ES-I3 (cell line): ENCODE results near the gene MICOS13.

Experiments
- H3K36me3 ChIP-seq: 2 replicates; pipeline ENCODE4 v1.6.1; 2013; ENCODE audit warnings: mild to moderate bottlenecking, low read length, control low read depth, moderate library complexity; ENCODE audit not compliant: insufficient read depth
- H3K4me1 ChIP-seq: 2 replicates; pipeline ENCODE4 v1.6.1; 2013; ENCODE audit warnings: mild to moderate bottlenecking, control low read depth, low read length; ENCODE audit not compliant: insufficient read depth
- H3K9ac ChIP-seq: 2 replicates; pipeline ENCODE4 v1.6.1; 2013; ENCODE audit warnings: low read depth, mild to moderate bottlenecking, low read length, moderate library complexity
- H3K9me3 ChIP-seq: 2 replicates; pipeline ENCODE4 v1.6.1; 2013; ENCODE audit warnings: mild to moderate bottlenecking, low read length, moderate library complexity; ENCODE audit not compliant: control insufficient read depth, insufficient read depth

The MICOS13 gene

GRCh38 chr19:5680437-5681368, at the start of gene MICOS13, which contains the start of gene HSD11B1L:
Gene MICOS13 (minus strand): TSS chr19:5680516. CDS start chr19:5680486, 30 bp downstream.
Gene HSD11B1L (plus strand): TSS chr19:5681027. CDS start chr19:5684833, 3,806 bp downstream.
- Histone ChIP-seq H3K4me1 (no peaks in the 10 kb centered on the region), H3K9ac (peak within 1 kb of the TSS; percentile 91), H3K36me3 (no peaks in the 10 kb centered on the region), H3K9me3 (no peaks in the 10 kb centered on the region)

GRCh38 chr19:5727453-5728050, 47.2 kb upstream of the MICOS13 start:
- Histone ChIP-seq H3K9me3 (no peaks in the 10 kb centered on the region), H3K36me3 (no peaks in the 10 kb centered on the region), H3K9ac (no peak overlapping the region), H3K4me1 (no peaks in the 10 kb centered on the region)

- Histone ChIP-seq H3K4me1 (no peaks in the 10 kb centered on the region; the same call in 1 of the 2 replicates), H3K9ac (peak within 1 kb of the TSS; percentile 99), H3K36me3 (peaks cover 3% of the 10 kb centered on the region; the same call in 1 of the 2 replicates), H3K9me3 (no peaks in the 10 kb centered on the region)
These were observed 39.9 kb upstream of the MICOS13 start, which contains the start of the genes CATSPERD and LONP1 for GRCh38 chr19:5719961-5720790. Gene CATSPERD (plus strand): TSS chr19:5720637. CDS start chr19:5720738, 101 bp downstream. Gene LONP1 (minus strand): TSS chr19:5720146. CDS start chr19:5720132, 14 bp downstream.

- H3K4me1 ChIP-seq: no peaks in the 10 kb centered on the region; the same call in 1 of the 2 replicates
- H3K9me3 ChIP-seq: no peaks in the 10 kb centered on the region
- peak overlapping the region; percentile 99 for H3K9ac ChIP-seq
- peaks cover 3% of the 10 kb centered on the region; the same call in 1 of the 2 replicates for H3K36me3 ChIP-seq
These were observed 39.1 kb upstream of the MICOS13 start for GRCh38 chr19:5719274-5719960.

- Histone ChIP-seq H3K4me1 (no peaks in the 10 kb centered on the region; the same call in 1 of the 2 replicates), H3K36me3 (peaks cover 3% of the 10 kb centered on the region; the same call in 1 of the 2 replicates), H3K9ac (peak overlapping the region; percentile 99), H3K9me3 (no peaks in the 10 kb centered on the region)
These were observed 38.4 kb upstream of the MICOS13 start for GRCh38 chr19:5718579-5719273.

GRCh38 chr19:5718037-5718578, 37.8 kb upstream of the MICOS13 start:
- peaks cover 3% of the 10 kb centered on the region; the same call in 1 of the 2 replicates for H3K36me3 ChIP-seq
- H3K9ac ChIP-seq: peak overlapping the region; percentile 99
- H3K4me1 ChIP-seq: no peaks in the 10 kb centered on the region; the same call in 1 of the 2 replicates
- H3K9me3 ChIP-seq: no peaks in the 10 kb centered on the region

GRCh38 chr19:5717215-5717935, 37.1 kb upstream of the MICOS13 start:
- Histone ChIP-seq H3K4me1 (no peaks in the 10 kb centered on the region; the same call in 1 of the 2 replicates), H3K36me3 (peaks cover 3% of the 10 kb centered on the region; the same call in 1 of the 2 replicates), H3K9me3 (no peaks in the 10 kb centered on the region), H3K9ac (no peak overlapping the region)

- no peaks in the 10 kb centered on the region for H3K9me3 ChIP-seq
- no peaks in the 10 kb centered on the region; the same call in 1 of the 2 replicates for H3K4me1 ChIP-seq
- H3K9ac ChIP-seq: no peak overlapping the region; the same call in 1 of the 2 replicates
- H3K36me3 ChIP-seq: peaks cover 8% of the 10 kb centered on the region
These were observed 34.5 kb upstream of the MICOS13 start for GRCh38 chr19:5714816-5715215.

GRCh38 chr19:5713228-5713627, 32.9 kb upstream of the MICOS13 start:
- no peaks in the 10 kb centered on the region for H3K4me1 ChIP-seq
- no peaks in the 10 kb centered on the region for H3K9me3 ChIP-seq
- H3K9ac ChIP-seq: no peak overlapping the region
- peaks cover 8% of the 10 kb centered on the region for H3K36me3 ChIP-seq

GRCh38 chr19:5711713-5712161, 31.4 kb upstream of the MICOS13 start:
- Histone ChIP-seq H3K9me3 (no peaks in the 10 kb centered on the region), H3K4me1 (no peaks in the 10 kb centered on the region), H3K9ac (no peak overlapping the region), H3K36me3 (peaks cover 11% of the 10 kb centered on the region)

- no peaks in the 10 kb centered on the region for H3K4me1 ChIP-seq
- H3K36me3 ChIP-seq: peaks cover 17% of the 10 kb centered on the region
- no peaks in the 10 kb centered on the region for H3K9me3 ChIP-seq
- H3K9ac ChIP-seq: no peak overlapping the region
These were observed 30.7 kb upstream of the MICOS13 start for GRCh38 chr19:5711025-5711424.
